Fibroblast of skin of back (primary cell): Measurements from ENCODE around the gene IDH3B.
A peak's percentile ranks its signal among the peaks of the same experiment; 100 is the strongest.
"Not testable (repeated sequence)": the region's sequence is repeated elsewhere in the genome, so short reads cannot be mapped to it uniquely, and the experiment has no call there.

Experiments
- DNase-seq: peaks from one replicate; pipeline ENCODE4 v3.0.0-alpha.2; 2013

IDH3B gene

GRCh38 chr20:2694519-2694918 lies 30.5 kb upstream of the IDH3B start:
- DNase-seq, result no peak

- DNase-seq, result no peak
Measured at GRCh38 chr20:2694008-2694471, 30.0 kb upstream of the IDH3B start.

GRCh38 chr20:2693286-2694007 lies 29.4 kb upstream of the IDH3B start:
- DNase-seq, result peak; percentile 32

GRCh38 chr20:2692886-2693285 lies 28.9 kb upstream of the IDH3B start:
- DNase-seq, result no peak

GRCh38 chr20:2692036-2692885 lies 28.2 kb upstream of the IDH3B start, which contains the start of gene EBF4:
TSS of gene EBF4 (plus strand) at chr20:2692780. CDS start at chr20:2693646, 866 bp downstream.
- peak; percentile 45 for DNase-seq

GRCh38 chr20:2691663-2692035 lies 27.6 kb upstream of the IDH3B start:
- no peak for DNase-seq

GRCh38 chr20:2691127-2691526 lies 27.1 kb upstream of the IDH3B start:
- no peak for DNase-seq

GRCh38 chr20:2690718-2691117 lies 26.7 kb upstream of the IDH3B start:
- no peak for DNase-seq

- no peak for DNase-seq
Measured at GRCh38 chr20:2690213-2690612, 26.2 kb upstream of the IDH3B start.

GRCh38 chr20:2688041-2688591 lies 24.1 kb upstream of the IDH3B start:
- peak; percentile 54 for DNase-seq

- no peak for DNase-seq
Measured at GRCh38 chr20:2687514-2687913, 23.5 kb upstream of the IDH3B start.

GRCh38 chr20:2684817-2685216 lies 20.8 kb upstream of the IDH3B start:
- DNase-seq, result not testable (repeated sequence)

- DNase-seq, result not testable (repeated sequence)
Measured at GRCh38 chr20:2682040-2682439, 18.0 kb upstream of the IDH3B start.

- DNase-seq, result no peak
Measured at GRCh38 chr20:2680046-2680445, 16.0 kb upstream of the IDH3B start.

- no peak for DNase-seq
Measured at GRCh38 chr20:2673453-2673852, 9.4 kb upstream of the IDH3B start.

GRCh38 chr20:2672446-2672845 lies 8.4 kb upstream of the IDH3B start:
- no peak for DNase-seq

GRCh38 chr20:2671977-2672376 lies 8.0 kb upstream of the IDH3B start:
- DNase-seq, result no peak

- no peak for DNase-seq
Measured at GRCh38 chr20:2663364-2663886, 591 bp downstream of the IDH3B start.

GRCh38 chr20:2659547-2659946 lies 4.5 kb downstream of the IDH3B start:
- no peak for DNase-seq

- DNase-seq, result no peak
Measured at GRCh38 chr20:2658414-2659354, 5.3 kb downstream of the IDH3B start.

GRCh38 chr20:2657674-2658073 lies 6.3 kb downstream of the IDH3B start:
- no peak for DNase-seq

GRCh38 chr20:2657241-2657640 lies 6.8 kb downstream of the IDH3B start:
- DNase-seq, result no peak
